Bladder microvascular endothelial cell (primary cell): ENCODE measurements around the gene SCAF1. TPM values are rescaled to one million over a fixed set of nuclear protein-coding genes. Genes with fewer than 3 reads are reported as not detected.

ENCODE experiments used
- total RNA-seq: library from RNA; depleted of rRNA; stranded (reverse); fragments of >200 nt; gene quantifications from 2 replicates; pipeline ENCODE4 v1.2.3, GENCODE V29; 2014

Gene SCAF1
- 8.3 and 20.1 TPM in 2 replicates for total RNA-seq

GRCh38 chr19:49641688-49642491 is at the start of gene SCAF1:
TSS of gene SCAF1 (plus strand) at chr19:49642209. CDS start at chr19:49645027, 2,818 bp downstream.

GRCh38 chr19:49640113-49640898 is 1.7 kb upstream of the SCAF1 start, which contains the start of gene RRAS:
TSS of gene RRAS (minus strand) at chr19:49640143. CDS start at chr19:49640098, 45 bp downstream.

GRCh38 chr19:49665351-49666119 is 23.5 kb downstream of the SCAF1 start, which contains the start of the genes BCL2L12 and IRF3:
TSS of gene BCL2L12 (plus strand) at chr19:49665933. CDS start at chr19:49666693, 760 bp downstream.
TSS of gene IRF3 (minus strand) at chr19:49665857. CDS start at chr19:49664838, 1,019 bp downstream.

GRCh38 chr19:49677231-49677900 is 35.4 kb downstream of the SCAF1 start, which contains the start of gene PRMT1:
TSS of gene PRMT1 (plus strand) at chr19:49677271. CDS start at chr19:49677281, 10 bp downstream.

GRCh38 chr19:49689133-49690078 is 47.4 kb downstream of the SCAF1 start, which contains the start of gene ADM5:
TSS of gene ADM5 (plus strand) at chr19:49689594. CDS start at chr19:49689838, 244 bp downstream.

GRCh38 chr19:49690656-49691242 is 48.7 kb downstream of the SCAF1 start, which contains the start of gene CPT1C:
TSS of gene CPT1C (plus strand) at chr19:49691116. CDS start at chr19:49692253, 1,137 bp downstream.

Other genes with a start within 250 kb of the SCAF1 start
- not detected in 2 replicates for gene PTH2, start 218.8 kb upstream of the SCAF1 start, total RNA-seq
- not detected in 2 replicates for gene GFY, start 216.8 kb upstream of the SCAF1 start, total RNA-seq
- 0.16 and 0.19 TPM in 2 replicates for gene SLC17A7, start 200.7 kb upstream of the SCAF1 start, total RNA-seq
- 110 and 142 TPM in 2 replicates for gene PIH1D1, start 190.4 kb upstream of the SCAF1 start, total RNA-seq
- 30.3 and 50.7 TPM in 2 replicates for gene ALDH16A1, start 189.0 kb upstream of the SCAF1 start, total RNA-seq
- gene FLT3LG, start 168.0 kb upstream of the SCAF1 start, total RNA-seq: 1.3 and 2.0 TPM in 2 replicates
- gene RPL13A, start 154.6 kb upstream of the SCAF1 start, total RNA-seq: 2,122 and 2,841 TPM in 2 replicates
- gene RPS11, start 145.8 kb upstream of the SCAF1 start, total RNA-seq: 2,665 and 3,458 TPM in 2 replicates
- gene FCGRT, start 129.5 kb upstream of the SCAF1 start, total RNA-seq: 60.9 and 92.8 TPM in 2 replicates
- gene RCN3, start 114.2 kb upstream of the SCAF1 start, total RNA-seq: 10.5 and 15.2 TPM in 2 replicates
- 126 and 136 TPM in 2 replicates for gene NOSIP, start 61.7 kb upstream of the SCAF1 start, total RNA-seq
- 2.6 and 3.7 TPM in 2 replicates for gene PRRG2, start 60.9 kb upstream of the SCAF1 start, total RNA-seq
- 2.3 and 4.5 TPM in 2 replicates for gene PRR12, start 51.0 kb upstream of the SCAF1 start, total RNA-seq
- 22.3 and 30.3 TPM in 2 replicates for gene RRAS, start 2.1 kb upstream of the SCAF1 start, total RNA-seq
- 65.2 and 71.7 TPM in 2 replicates for gene IRF3, start 23.6 kb downstream of the SCAF1 start, total RNA-seq
- 4.5 and 7.0 TPM in 2 replicates for gene BCL2L12, start 23.7 kb downstream of the SCAF1 start, total RNA-seq
- gene PRMT1, start 35.1 kb downstream of the SCAF1 start, total RNA-seq: 400 and 451 TPM in 2 replicates
- gene ADM5, start 47.4 kb downstream of the SCAF1 start, total RNA-seq: 0.63 and 3.2 TPM in 2 replicates
- 22.8 and 24.9 TPM in 2 replicates for gene CPT1C, start 48.9 kb downstream of the SCAF1 start, total RNA-seq
- gene TSKS, start 121.1 kb downstream of the SCAF1 start, total RNA-seq: not detected in 2 replicates
- 46.6 and 81.9 TPM in 2 replicates for gene AP2A1, start 124.8 kb downstream of the SCAF1 start, total RNA-seq
- gene FUZ, start 171.1 kb downstream of the SCAF1 start, total RNA-seq: 19.3 and 20.0 TPM in 2 replicates
- gene MED25, start 176.1 kb downstream of the SCAF1 start, total RNA-seq: 9.7 and 25.1 TPM in 2 replicates
- gene PTOV1, start 208.9 kb downstream of the SCAF1 start, total RNA-seq: 37.2 and 79.3 TPM in 2 replicates
- 32.1 and 46.5 TPM in 2 replicates for gene PNKP, start 225.4 kb downstream of the SCAF1 start, total RNA-seq
- gene AKT1S1, start 235.1 kb downstream of the SCAF1 start, total RNA-seq: 6.6 and 12.7 TPM in 2 replicates
- 7.8 and 10.9 TPM in 2 replicates for gene TBC1D17, start 235.5 kb downstream of the SCAF1 start, total RNA-seq